ENCODE results near the gene DIAPH3.

GRCh38 chr13:60170414-60170813 is 6.7 kb upstream of the DIAPH3 start:
- TF ChIP-seq CTCF (IDR thresholded peaks at IDR 0.05) (no peak), EZH2 (IDR thresholded peaks at IDR 0.05; ENCODE audit: borderline replicate concordance, insufficient read depth, low read depth, low read length, poor library complexity, severe bottlenecking) (no peak)
